HUDEP-2 (cell line): ENCODE measurements around the gene MOV10L1.

ENCODE experiments used
- DNase-seq, 76 experiments: peaks; one replicate each; lab custom pipeline; 2025; ENCODE audit not compliant: unreplicated experiment in 76 of 76; lab: John Stamatoyannopoulos, UW

Gene MOV10L1

DNA sequence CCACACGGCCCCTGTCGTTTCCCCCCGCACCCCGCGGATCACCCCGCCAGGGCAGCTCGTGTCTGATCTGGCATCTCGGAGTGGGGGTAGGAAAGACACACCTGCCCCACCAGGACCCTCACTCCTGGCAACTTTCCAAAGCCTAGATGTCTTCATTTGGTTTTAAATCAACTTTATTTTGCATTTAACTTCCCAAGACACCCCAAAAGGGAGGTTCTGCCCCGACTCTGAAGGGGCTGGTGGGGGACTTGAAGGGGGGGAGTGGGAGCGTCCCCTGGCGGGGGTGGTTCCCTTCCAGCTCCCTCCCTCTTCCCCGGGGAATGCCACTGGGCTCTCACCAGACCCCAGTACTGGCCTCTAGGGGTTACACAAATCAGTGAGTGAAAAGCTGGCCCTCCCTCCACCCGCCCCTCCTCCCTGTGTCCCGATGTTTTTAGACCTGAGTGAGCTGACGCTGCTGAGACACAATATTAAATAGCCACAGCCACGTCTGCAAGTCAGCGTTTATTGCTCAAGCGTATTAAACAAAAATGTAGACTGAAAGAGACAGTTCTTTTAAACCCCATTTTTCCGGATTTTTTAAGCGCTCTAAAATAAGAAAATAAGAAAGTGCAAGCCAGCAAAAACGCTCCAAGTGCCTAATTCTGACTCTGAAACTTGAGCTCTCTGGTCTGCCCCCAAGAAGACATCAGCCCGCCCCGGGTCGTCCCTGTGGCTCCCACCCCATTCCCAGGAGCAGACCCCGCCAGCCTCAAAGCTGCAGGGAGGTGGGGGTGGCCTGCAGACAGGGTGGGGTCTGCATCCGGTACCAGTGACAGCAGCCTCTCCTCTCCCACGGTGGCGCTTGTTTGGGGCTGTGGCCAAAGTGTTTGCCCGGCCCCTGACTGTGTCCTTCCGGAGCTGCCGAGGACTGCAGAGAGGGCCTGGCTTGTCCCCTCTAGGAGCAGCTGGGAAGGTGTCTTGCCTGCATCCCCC, 30.6 kb upstream of the MOV10L1 start:
- DNase-seq = peak in 8 of 76 experiments; percentile 6 to 40 (median 20)

GRCh38 chr22:50059881-50060262, 29.9 kb upstream of the MOV10L1 start:
- no peak for DNase-seq

GRCh38 chr22:50060441-50061140, 29.2 kb upstream of the MOV10L1 start:
- no peak for DNase-seq

DNA sequence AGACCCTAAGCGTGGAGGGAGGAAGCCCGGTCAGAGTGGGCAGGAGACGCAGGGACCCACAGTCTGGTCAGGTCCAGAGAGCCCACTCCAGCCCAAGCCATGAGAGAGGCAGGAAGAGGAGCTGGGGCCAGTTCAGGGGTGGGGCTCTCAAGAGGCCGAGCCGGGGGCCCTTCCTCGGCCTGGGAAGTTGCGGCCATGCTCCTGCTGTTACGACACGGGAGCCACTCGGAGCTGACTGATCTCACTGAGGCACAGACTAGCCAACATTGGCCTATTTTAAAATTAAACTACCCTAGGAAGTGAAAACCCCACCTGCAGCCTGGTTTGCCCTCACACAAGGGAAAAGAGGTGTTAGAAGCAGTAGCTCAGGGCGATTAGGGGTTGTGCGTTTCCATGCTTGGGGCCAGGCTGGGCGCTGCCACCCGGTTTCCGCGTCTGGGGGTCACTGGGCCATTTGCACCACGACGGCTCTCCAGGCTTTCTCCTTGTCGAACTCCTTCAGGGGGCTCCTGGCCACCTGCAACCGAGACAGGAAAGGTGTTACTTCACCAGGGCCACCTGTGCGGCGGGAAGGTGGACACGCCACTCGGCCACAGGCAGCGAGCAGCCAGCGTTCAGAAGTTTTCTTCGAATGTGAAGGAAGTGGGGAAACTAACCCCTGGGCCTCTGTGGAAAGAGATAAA, 28.5 kb upstream of the MOV10L1 start:
- no peak for DNase-seq

DNA sequence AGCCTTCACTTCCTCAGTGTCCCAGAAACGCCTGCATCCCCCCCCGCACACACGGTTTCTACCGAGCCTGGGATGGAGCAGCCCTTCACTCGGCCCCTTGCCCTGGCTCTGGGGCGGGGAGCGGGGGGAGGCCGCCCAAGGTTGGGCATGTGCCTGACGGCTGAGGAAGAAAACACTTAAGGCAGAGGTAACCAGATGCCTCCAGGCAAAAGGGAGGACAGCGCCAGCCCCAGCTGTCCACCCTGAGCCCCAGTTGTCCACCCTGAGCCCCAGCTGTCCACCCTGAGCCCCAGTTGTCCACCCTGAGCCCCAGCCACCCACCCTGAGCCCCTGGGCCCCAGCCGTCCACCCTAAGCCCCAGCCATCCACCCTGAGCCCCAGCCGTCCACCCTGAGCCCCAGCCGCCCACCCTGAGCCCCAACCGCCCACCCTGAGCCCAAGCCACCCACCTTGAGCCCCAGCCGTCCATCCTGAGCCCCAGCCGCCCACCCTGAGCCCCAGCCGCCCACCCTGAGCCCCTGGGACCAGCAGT, 27.9 kb upstream of the MOV10L1 start:
- DNase-seq = no peak

DNA sequence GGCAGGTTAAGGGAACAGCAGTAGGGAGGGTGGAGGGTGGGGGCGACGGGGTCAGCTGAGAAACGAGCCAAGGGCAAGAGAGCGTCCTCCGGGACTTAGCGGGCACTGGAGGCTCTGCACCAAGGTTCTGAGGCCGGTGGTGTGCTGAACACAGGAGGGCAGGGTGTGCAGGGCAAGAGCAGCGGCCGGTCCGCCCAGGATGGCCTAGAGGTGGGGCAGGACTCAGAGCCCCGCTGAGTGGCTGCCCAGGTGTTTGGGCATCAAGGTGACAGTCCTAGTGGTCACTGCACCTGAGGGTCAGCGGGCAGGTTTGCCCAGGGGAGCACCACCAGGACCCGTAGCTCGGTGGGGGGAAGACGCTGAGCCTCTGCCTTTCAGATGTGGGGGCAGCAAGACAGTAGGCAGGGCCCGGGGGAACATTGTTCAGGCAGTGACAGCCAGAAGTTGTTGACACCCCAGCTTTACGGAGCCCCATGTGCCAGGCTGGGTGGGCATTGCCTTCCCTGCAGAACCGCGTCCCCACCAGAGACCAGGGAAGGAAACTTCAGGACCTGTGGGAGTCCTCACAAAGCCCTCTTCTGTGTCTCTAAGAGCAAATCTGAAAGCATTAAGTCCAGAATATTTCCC, 27.2 kb upstream of the MOV10L1 start:
- no peak for DNase-seq

DNA sequence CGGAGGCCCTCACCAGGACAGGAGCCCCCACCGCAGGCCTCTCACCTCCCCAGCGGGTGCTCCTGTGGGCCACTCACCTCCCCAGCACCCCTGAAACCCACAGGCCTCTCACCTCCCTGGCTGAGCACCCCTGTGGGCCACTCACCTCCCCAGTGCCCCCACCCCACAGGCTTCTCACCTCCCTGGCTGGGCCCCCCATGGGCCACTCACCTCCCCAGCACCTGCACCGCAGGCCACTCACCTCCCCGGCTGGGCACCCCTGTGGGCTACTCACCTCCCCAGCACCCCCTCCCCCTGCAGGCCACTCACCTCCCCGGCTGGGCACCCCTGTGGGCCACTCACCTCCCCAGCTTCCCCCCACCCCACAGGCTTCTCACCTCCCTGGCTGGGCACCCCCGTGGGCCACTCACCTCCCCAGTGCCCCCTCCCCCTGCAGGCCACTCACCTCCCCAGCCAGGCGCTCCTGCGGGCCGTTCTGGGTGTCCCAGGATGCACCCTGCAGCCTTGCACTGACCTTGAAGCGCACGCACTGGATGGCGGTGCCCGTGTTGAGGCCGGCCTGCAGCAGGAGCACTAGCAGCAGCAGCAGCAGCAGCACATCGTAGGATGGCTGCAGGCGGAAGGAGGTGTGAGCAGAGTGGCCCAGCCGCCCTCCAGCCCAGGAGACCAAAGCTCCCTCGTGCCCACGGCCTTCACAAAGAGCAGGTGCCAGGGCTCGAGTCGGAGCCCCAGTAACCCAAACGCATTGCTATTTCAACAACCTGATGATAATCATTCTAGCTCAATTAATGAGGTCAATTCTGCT, 26.0 kb upstream of the MOV10L1 start:
- no peak for DNase-seq

DNA sequence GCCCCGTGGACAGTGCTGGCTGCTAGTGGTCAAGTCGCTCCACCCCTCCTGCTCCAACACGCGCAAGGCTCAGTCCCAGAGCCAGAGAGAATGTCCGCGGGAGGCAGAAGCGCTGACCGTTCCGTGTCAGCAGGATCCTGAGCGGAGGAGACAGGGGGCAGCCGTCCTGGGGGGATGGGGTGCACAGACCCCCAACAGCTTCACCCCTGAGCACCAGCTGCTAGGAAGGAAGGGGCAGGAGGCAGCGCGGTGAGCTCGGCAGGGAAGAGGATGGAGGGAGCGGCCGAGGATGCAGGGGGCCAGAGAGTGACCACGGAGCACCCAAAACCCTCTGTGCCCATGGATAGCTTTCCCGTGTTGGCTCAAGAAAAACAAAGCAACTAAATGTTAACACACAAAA, 25.4 kb upstream of the MOV10L1 start:
- DNase-seq = no peak

DNA sequence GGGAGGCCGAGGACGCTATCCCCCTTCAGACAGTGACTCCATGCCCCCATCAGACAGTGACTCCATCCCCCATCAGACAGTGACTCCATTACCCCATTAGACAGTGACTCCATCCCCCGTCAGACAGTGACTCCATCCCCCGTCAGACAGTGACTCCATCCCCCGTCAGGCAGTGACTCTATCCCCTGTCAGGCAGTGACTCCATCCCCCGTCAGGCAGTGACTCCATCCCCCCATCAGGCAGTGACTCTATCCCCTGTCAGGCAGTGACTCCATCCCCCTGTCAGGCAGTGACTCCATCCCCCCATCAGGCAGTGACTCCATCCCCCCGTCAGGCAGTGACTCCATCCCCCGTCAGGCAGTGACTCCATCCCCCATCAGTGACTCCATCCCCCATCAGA, 22.6 kb upstream of the MOV10L1 start:
- DNase-seq = no peak

DNA sequence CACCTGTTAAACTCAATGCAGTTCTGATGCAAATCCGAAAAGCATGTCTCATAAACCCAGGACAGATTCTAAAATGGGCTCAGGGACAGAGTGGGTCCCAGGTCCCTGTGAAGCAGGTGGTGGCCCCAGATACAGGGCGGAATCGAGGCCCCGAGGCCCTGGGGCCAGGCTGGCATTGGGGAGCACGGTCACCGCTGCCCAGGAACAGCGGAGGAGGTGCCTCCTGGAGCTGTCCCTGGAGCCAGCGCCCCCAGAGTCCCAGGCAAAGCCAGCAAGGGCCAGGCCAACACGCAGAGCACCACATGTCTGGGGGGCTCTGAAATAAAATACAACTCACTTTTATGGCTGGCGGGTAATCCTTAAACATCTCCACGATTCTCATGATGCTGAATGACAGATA, 21.7 kb upstream of the MOV10L1 start:
- DNase-seq = no peak

GRCh38 chr22:50070366-50070765, 19.4 kb upstream of the MOV10L1 start:
- DNase-seq = no peak

GRCh38 chr22:50071432-50072166, 18.2 kb upstream of the MOV10L1 start:
- no peak for DNase-seq

- no peak for DNase-seq
These were observed 17.6 kb upstream of the MOV10L1 start for GRCh38 chr22:50072167-50072555.

DNA sequence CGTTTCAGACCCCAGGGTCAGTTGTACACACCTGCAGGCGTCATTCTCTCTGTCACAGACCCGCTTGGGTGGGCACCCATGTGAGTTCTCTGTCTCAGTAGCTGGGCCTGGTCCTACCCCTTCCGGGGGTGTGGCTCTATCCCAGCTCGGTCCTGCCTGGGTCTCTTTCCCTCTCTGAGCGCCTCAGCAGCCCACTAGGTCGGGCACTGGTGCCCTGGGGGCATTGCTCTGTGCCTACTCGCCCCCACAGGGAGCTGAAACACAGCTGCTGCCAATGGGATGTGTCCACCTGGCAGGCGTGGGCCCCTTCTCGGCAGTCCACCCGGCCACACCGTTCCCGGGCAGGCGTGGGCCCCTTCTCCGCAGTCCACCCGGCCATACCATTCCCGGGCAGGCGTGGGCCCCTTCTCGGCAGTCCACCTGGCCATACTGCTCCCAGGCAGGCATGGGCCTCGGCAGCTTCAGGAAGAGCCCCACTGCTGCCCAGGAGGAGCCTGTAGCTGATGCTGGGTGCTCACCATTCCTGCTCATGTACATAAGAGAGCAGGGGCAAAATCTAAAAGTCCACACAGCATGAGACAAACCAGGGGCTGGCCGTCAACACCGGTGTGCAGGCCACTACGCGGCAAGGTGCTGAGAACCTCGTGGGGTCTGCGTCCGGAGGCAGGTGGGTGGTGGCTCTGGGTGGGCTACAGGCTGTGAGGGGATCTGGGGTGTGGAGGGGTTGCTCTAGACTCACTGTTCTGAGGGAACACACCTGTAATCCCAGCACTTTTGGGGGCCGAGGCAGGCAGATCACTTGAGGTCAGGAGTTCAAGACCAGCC, 16.9 kb upstream of the MOV10L1 start:
- DNase-seq = no peak

DNA sequence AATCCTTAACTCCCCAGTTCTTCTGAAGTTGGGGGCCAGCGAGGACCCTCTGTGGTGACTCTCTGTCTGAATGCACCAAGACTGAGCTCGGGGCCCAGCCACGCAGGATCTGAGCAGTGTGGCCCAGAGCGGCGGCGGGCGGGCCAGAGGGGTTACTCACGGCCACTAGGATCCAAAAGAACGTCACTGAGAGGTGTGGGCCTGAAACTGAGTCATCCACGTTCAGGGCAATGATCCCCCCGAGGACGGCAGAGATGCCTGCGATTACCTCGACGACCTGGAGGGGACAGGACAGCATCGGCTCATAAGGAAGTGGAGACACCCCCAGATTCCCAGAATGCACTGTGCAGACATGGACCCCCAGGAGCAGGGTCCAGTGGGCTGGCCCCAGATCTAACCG, 15.8 kb upstream of the MOV10L1 start:
- no peak for DNase-seq

GRCh38 chr22:50074551-50075530, 15.0 kb upstream of the MOV10L1 start:
- DNase-seq = peak in 12 of 76 experiments; percentile 5 to 47 (median 24)
